ENCODE measurements around the gene SLC29A4. TPM values are rescaled to one million over a fixed set of nuclear protein-coding genes. Genes with fewer than 3 reads are reported as not detected.

The SLC29A4 gene
- polyA plus RNA-seq, 3 donors, result 0.21 to 0.29 (median 0.26) TPM

DNA sequence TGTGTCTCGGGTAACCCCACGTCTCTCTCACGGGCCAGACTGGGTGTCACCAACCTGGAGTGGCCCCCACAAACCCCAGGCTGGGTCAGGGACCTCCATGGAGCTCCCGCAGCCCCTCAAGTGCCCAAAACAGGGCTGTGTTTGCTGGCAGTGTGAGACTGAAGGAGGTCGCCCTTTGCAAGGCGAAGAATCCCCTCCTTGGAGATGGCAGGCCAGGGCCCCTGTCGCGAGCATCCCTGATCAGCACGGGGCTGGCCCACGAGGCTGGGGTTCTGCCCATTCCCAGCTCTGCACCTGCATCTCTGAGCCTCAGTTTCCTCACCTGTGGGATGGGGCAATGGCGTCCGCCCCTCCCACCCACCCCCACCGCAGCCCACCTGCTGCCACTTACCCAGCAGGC lies 62.4 kb downstream of the SLC29A4 start:
- TF ChIP-seq, protein P1, sequence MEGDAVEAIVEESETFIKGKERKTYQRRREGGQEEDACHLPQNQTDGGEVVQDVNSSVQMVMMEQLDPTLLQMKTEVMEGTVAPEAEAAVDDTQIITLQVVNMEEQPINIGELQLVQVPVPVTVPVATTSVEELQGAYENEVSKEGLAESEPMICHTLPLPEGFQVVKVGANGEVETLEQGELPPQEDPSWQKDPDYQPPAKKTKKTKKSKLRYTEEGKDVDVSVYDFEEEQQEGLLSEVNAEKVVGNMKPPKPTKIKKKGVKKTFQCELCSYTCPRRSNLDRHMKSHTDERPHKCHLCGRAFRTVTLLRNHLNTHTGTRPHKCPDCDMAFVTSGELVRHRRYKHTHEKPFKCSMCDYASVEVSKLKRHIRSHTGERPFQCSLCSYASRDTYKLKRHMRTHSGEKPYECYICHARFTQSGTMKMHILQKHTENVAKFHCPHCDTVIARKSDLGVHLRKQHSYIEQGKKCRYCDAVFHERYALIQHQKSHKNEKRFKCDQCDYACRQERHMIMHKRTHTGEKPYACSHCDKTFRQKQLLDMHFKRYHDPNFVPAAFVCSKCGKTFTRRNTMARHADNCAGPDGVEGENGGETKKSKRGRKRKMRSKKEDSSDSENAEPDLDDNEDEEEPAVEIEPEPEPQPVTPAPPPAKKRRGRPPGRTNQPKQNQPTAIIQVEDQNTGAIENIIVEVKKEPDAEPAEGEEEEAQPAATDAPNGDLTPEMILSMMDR (IDR thresholded peaks at IDR 0.05), result no peak
- H3K27me3 ChIP-seq (ENCODE audit: control insufficient read depth in 2 of 2, insufficient read depth in 2 of 2, low read length in 2 of 2), result no peaks in the 10 kb centered on the region
- Mint-ChIP-seq H3K27me3 (ENCODE audit: low read depth in 3 of 3) (peaks cover 0 to 1% (median 0%) of the 10 kb centered on the region in 3 donors), H3K27ac (peak overlapping the region in 2 of 7 donors; percentile 19 to 29), H3K36me3 (peaks cover 56 to 98% of the 10 kb centered on the region in 2 donors), H3K9me3 (no peaks in the 10 kb centered on the region), H3K4me1 (no peaks in the 10 kb centered on the region), H3K4me3 (no peak overlapping the region)
- H2AFZ ChIP-seq (ENCODE audit: insufficient read depth, low read depth, low read length, poor library complexity, severe bottlenecking), result no peak overlapping the region
- intact Hi-C loops (cut with micrococcal nuclease), result no loop called here
- peaks cover 97% of the 10 kb centered on the region for H4K20me1 ChIP-seq (ENCODE audit: insufficient read depth, low read length)
- no peaks in the 10 kb centered on the region for H3K4me1 ChIP-seq (ENCODE audit: control insufficient read depth in 1 of 2, insufficient read depth in 2 of 2, low read length in 2 of 2)
- H3K27ac ChIP-seq (ENCODE audit: low read depth in 1 of 2, low read length in 2 of 2), result no peak overlapping the region
- no peak for DNase-seq
- 98% methylated on average over 6 of the region's 13 CpGs for WGBS (ENCODE audit: insufficient coverage)
- no peak overlapping the region for H3K9ac ChIP-seq (ENCODE audit: insufficient read depth, low read length, poor library complexity, severe bottlenecking)
- no peaks in the 10 kb centered on the region for H3K9me3 ChIP-seq (replicated peaks in 1 of 2; ENCODE audit: control insufficient read depth in 1 of 2, insufficient read depth in 1 of 2, low read length in 2 of 2)
- H3K4me2 ChIP-seq (replicated peaks; ENCODE audit: extremely low read depth, low read length, poor library complexity, severe bottlenecking), result no peak overlapping the region
- H3K79me2 ChIP-seq (ENCODE audit: insufficient read depth, low read length), result peaks cover 44% of the 10 kb centered on the region
- peaks cover 88 to 90% of the 10 kb centered on the region in 2 donors for H3K36me3 ChIP-seq (replicated peaks in 1 of 2; ENCODE audit: control insufficient read depth in 1 of 2, insufficient read depth in 2 of 2, low read length in 2 of 2)
- H3K4me3 ChIP-seq (replicated peaks in 1 of 3; ENCODE audit: low read depth in 2 of 3, low read length in 3 of 3), result no peak overlapping the region

DNA sequence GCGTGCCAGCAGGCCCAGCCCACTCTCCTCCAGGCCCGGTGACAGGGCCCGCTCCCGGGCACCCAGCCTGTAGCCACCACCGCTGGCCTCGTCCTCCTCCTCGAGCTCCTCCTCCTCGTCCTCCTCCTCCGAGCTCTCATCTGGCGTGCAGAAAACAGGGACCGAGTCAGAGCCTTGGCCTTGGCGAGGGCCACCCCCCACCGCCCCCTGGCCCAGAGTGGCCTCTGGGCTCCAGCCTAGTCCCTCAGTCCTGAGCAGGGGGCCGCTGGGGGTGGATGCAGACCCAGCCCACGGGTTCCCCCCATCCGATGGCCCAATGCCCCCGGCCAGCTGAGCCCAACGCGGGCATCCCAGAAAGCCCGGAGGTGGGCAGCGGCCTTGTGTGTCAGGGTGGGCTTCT lies 62.9 kb downstream of the SLC29A4 start:
- H3K4me1 ChIP-seq (ENCODE audit: control insufficient read depth in 1 of 2, insufficient read depth in 2 of 2, low read length in 2 of 2), result no peaks in the 10 kb centered on the region
- intact Hi-C loops (cut with micrococcal nuclease), result no loop called here
- DNase-seq, result no peak
- Mint-ChIP-seq H3K27me3 (ENCODE audit: low read depth in 3 of 3) (peaks cover 0 to 1% (median 0%) of the 10 kb centered on the region in 3 donors), H3K27ac (no peak overlapping the region), H3K4me3 (no peak overlapping the region), H3K4me1 (no peaks in the 10 kb centered on the region), H3K36me3 (peaks cover 57 to 98% of the 10 kb centered on the region in 2 donors), H3K9me3 (no peaks in the 10 kb centered on the region)
- H3K9ac ChIP-seq (ENCODE audit: insufficient read depth, low read length, poor library complexity, severe bottlenecking), result no peak overlapping the region
- peaks cover 90% of the 10 kb centered on the region in 2 donors for H3K36me3 ChIP-seq (replicated peaks in 1 of 2; ENCODE audit: control insufficient read depth in 1 of 2, insufficient read depth in 2 of 2, low read length in 2 of 2)
- H3K4me2 ChIP-seq (replicated peaks; ENCODE audit: extremely low read depth, low read length, poor library complexity, severe bottlenecking), result no peak overlapping the region
- H3K79me2 ChIP-seq (ENCODE audit: insufficient read depth, low read length), result peaks cover 48% of the 10 kb centered on the region
- TF ChIP-seq, protein P1 (IDR thresholded peaks at IDR 0.05), result no peak
- no peak overlapping the region for H2AFZ ChIP-seq (ENCODE audit: insufficient read depth, low read depth, low read length, poor library complexity, severe bottlenecking)
- H3K27me3 ChIP-seq (ENCODE audit: control insufficient read depth in 2 of 2, insufficient read depth in 2 of 2, low read length in 2 of 2), result no peaks in the 10 kb centered on the region
- WGBS (ENCODE audit: insufficient coverage), result 99% methylated on average over 13 of the region's 21 CpGs
- no peaks in the 10 kb centered on the region for H3K9me3 ChIP-seq (replicated peaks in 1 of 2; ENCODE audit: control insufficient read depth in 1 of 2, insufficient read depth in 1 of 2, low read length in 2 of 2)
- no peak overlapping the region for H3K27ac ChIP-seq (ENCODE audit: low read depth in 1 of 2, low read length in 2 of 2)
- H4K20me1 ChIP-seq (ENCODE audit: insufficient read depth, low read length), result peaks cover 97% of the 10 kb centered on the region
- H3K4me3 ChIP-seq (replicated peaks in 1 of 3; ENCODE audit: low read depth in 2 of 3, low read length in 3 of 3), result no peak overlapping the region
